Activated T-helper 1 cell treated with anti-CD3 and anti-CD28 coated beads, Interleukin-12 subunit alpha, Interleukin-12 subunit beta, Interleukin-2, Interleukin-4 antibody, amounts not matched to agents 30 ng/mL and 10 ng/mL and 1 ng/mL, durations not matched to agents 14 hours and 24 hours and 36 hours (primary cell): ENCODE results near the gene CARS1. TPM values are rescaled to one million over a fixed set of nuclear protein-coding genes. Genes with fewer than 3 reads are reported as not detected.

Source experiments
- DNase-seq: peaks from one replicate; pipeline ENCODE4 v3.0.0; 2021; ENCODE audit warnings: low spot score
- H3K27ac Mint-ChIP-seq: one replicate; pipeline ENCODE4 v1.8.0; 2021; ENCODE audit warnings: mild to moderate bottlenecking, mixed read lengths
- H3K27me3 Mint-ChIP-seq: one replicate; pipeline ENCODE4 v1.8.0; 2022; ENCODE audit warnings: mild to moderate bottlenecking, moderate library complexity, mixed read lengths; ENCODE audit not compliant: insufficient read depth
- H3K36me3 Mint-ChIP-seq: one replicate; pipeline ENCODE4 v1.8.0; 2021; ENCODE audit warnings: low read depth, mixed read lengths
- H3K4me1 Mint-ChIP-seq: one replicate; pipeline ENCODE4 v1.8.0; 2021; ENCODE audit warnings: low read depth, mixed read lengths
- H3K4me3 Mint-ChIP-seq: one replicate; pipeline ENCODE4 v1.8.0; 2021; ENCODE audit warnings: mild to moderate bottlenecking, moderate library complexity, mixed read lengths
- H3K9me3 Mint-ChIP-seq: one replicate; pipeline ENCODE4 v1.8.0; 2021; ENCODE audit warnings: mixed read lengths
- intact Hi-C: fragments of 100-400 bp; cut with micrococcal nuclease; formaldehyde crosslinking; loops from one replicate; pipeline ENCODE4 v1.15.1; 2024
- total RNA-seq: library from RNA; stranded (reverse); gene quantifications from 2 replicates; pipeline ENCODE4 v1.2.3, GENCODE V29; 2022

Gene CARS1
- total RNA-seq, 1 donor from 2014 or later, result 63.6 TPM

GRCh38 chr11:2951231-2952110, 105.8 kb downstream of the CARS1 start:
- Mint-ChIP-seq H3K4me3 (no peak overlapping the region), H3K4me1 (peaks cover 45% of the 10 kb centered on the region), H3K36me3 (peaks cover 68% of the 10 kb centered on the region)

More at GRCh38 chr11:2951231-2952110, 105.8 kb downstream of the CARS1 start:
- Mint-ChIP-seq H3K9me3 (no peaks in the 10 kb centered on the region), H3K27me3 (no peaks in the 10 kb centered on the region), H3K27ac (peak overlapping the region; percentile 74)
- no peak for DNase-seq
- intact Hi-C loops, result no loop called here

Other genes starting within 250 kb of the CARS1 start
- 3.1 and 3.9 TPM in 2 replicates for gene CDKN1C, start 171.6 kb downstream of the CARS1 start, total RNA-seq
- 25.7 and 28.0 TPM in 2 replicates for gene PHLDA2, start 128.0 kb downstream of the CARS1 start, total RNA-seq
- 284 and 285 TPM in 2 replicates for gene NAP1L4, start 65.1 kb downstream of the CARS1 start, total RNA-seq
- 1.6 and 1.9 TPM in 2 replicates for gene OSBPL5, start 107.9 kb upstream of the CARS1 start, total RNA-seq
- not detected in 2 replicates for gene MRGPRG, start 161.4 kb upstream of the CARS1 start, total RNA-seq
- gene MRGPRE, start 175.0 kb upstream of the CARS1 start, total RNA-seq, result not detected in 2 replicates